ENCODE data around the gene MSTN. TPM values are rescaled to one million over a fixed set of nuclear protein-coding genes. Genes with fewer than 3 reads are reported as not detected.

Gene MSTN
- total RNA-seq, result 0.18 TPM
- long read RNA-seq, result 0 reads

DNA sequence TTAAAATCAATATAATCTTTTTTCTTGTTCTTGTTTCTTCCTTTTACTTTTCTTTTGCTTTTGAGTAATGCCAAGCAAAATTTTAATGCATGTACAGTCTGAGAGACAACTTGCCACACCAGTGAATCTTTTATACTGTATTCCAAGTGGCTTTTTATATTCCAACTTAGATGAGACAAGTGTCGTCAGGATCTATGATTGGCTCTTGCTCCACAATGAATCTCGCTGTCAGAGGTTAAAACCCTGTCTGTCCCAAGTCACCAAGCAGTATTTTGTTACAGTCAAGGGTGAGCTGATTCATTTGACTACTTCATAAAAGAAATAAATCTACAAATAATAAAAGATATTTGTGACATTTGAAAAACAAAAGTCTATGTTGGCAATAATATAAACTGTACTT lies at the start of gene MSTN:
TSS of gene MSTN (minus strand) at position 129 of the 400 bp plus-strand sequence. CDS start 133 bp downstream, outside the sequence.
- no peaks in the 10 kb centered on the region for H3K27me3 ChIP-seq (ENCODE audit: low read depth)
- no peaks in the 10 kb centered on the region for H3K4me1 ChIP-seq
- intact Hi-C loops (cut with DNase I), result no loop called here
- no peaks in the 10 kb centered on the region for H3K36me3 ChIP-seq
- no peaks in the 10 kb centered on the region for H3K9me3 ChIP-seq
- DNase-seq, result no peak
- TF ChIP-seq, protein P1, sequence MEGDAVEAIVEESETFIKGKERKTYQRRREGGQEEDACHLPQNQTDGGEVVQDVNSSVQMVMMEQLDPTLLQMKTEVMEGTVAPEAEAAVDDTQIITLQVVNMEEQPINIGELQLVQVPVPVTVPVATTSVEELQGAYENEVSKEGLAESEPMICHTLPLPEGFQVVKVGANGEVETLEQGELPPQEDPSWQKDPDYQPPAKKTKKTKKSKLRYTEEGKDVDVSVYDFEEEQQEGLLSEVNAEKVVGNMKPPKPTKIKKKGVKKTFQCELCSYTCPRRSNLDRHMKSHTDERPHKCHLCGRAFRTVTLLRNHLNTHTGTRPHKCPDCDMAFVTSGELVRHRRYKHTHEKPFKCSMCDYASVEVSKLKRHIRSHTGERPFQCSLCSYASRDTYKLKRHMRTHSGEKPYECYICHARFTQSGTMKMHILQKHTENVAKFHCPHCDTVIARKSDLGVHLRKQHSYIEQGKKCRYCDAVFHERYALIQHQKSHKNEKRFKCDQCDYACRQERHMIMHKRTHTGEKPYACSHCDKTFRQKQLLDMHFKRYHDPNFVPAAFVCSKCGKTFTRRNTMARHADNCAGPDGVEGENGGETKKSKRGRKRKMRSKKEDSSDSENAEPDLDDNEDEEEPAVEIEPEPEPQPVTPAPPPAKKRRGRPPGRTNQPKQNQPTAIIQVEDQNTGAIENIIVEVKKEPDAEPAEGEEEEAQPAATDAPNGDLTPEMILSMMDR (IDR thresholded peaks at IDR 0.05), result no peak
- no peak within 1 kb of the TSS for H3K4me3 ChIP-seq
- H3K27ac ChIP-seq, result no peak within 1 kb of the TSS
- ATAC-seq, result no peak

DNA sequence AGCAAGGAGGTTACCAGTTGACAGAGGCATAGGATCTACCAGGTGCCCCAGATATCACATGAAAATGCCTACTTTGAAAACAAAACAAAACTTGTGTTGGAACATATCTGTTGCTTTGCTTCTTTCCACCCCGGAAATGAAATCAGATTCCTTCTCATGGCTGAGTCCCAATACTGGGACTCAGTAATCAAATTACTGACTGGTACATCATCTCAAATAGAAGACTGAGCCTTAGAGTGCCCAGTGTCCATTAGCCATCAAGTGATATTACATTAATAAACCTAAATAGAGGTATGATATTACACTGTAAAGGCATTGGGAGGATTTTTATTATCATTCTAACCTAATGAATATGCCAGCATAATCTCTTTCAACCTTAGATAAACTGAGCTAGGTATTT lies 48.6 kb upstream of the MSTN start:
- Histone ChIP-seq H3K4me3 (no peak overlapping the region), H3K9me3 (no peaks in the 10 kb centered on the region), H3K27ac (no peak overlapping the region), H3K4me1 (no peaks in the 10 kb centered on the region), H3K27me3 (ENCODE audit: low read depth) (no peaks in the 10 kb centered on the region), H3K36me3 (no peaks in the 10 kb centered on the region)
- ATAC-seq (no peak), DNase-seq (no peak)
- TF ChIP-seq, protein P1 (IDR thresholded peaks at IDR 0.05), result no peak
- intact Hi-C loops (cut with DNase I), result no loop called here

GRCh38 chr2:190110699-190111098 lies 48.2 kb upstream of the MSTN start:
- no peak for ATAC-seq
- H3K4me3 ChIP-seq, result no peak overlapping the region
- no peaks in the 10 kb centered on the region for H3K4me1 ChIP-seq
- H3K27ac ChIP-seq, result no peak overlapping the region
- no peaks in the 10 kb centered on the region for H3K36me3 ChIP-seq
- intact Hi-C loops (cut with DNase I), result no loop called here
- TF ChIP-seq, protein P1 (IDR thresholded peaks at IDR 0.05), result no peak
- H3K27me3 ChIP-seq (ENCODE audit: low read depth), result no peaks in the 10 kb centered on the region
- no peak for DNase-seq
- H3K9me3 ChIP-seq, result no peaks in the 10 kb centered on the region

DNA sequence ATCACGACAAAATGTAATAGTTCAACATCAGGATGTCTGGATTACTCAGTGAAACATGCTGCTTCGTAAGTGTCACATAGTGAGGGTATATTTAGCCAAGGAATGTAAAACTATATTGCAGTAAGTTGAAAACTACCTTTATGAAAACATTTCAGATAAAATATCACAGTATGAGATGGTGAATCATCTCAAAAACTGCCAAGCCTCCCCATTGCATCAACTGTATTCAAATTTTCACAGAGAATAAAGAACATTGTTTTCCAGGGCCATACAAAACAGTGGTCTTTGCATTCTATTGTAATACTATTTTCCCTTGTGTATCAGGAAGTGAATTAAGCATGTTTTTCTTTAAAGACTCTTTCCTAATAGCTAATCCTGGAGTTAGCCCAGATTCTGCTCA lies 47.6 kb upstream of the MSTN start:
- H3K27ac ChIP-seq, result no peak overlapping the region
- no peaks in the 10 kb centered on the region for H3K9me3 ChIP-seq
- H3K4me1 ChIP-seq, result no peaks in the 10 kb centered on the region
- H3K27me3 ChIP-seq (ENCODE audit: low read depth), result no peaks in the 10 kb centered on the region
- H3K4me3 ChIP-seq, result no peak overlapping the region
- TF ChIP-seq, protein P1 (IDR thresholded peaks at IDR 0.05), result no peak
- H3K36me3 ChIP-seq, result no peaks in the 10 kb centered on the region
- ATAC-seq, result no peak
- no peak for DNase-seq
- intact Hi-C loops (cut with DNase I), result no loop called here

DNA sequence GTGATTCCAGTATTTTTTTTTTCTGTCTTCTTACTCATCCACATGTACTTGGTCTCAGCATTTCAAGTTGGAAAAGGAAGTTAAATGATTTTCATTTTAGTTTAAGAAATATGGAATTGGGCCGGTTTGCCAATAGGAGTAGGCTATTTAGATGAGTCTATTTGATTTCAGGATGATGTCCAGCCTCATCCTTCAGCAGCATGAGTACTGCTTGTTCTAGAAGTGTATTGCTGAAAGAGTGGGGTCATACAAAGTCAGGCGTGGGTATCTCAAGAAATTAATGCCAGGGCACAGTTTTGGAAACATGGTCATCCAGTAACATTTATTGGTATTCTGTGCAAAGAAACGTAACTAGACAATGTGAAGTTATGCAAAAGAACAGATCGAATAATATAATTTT lies 44.9 kb upstream of the MSTN start:
- no peaks in the 10 kb centered on the region for H3K27me3 ChIP-seq (ENCODE audit: low read depth)
- TF ChIP-seq, protein P1 (IDR thresholded peaks at IDR 0.05), result no peak
- intact Hi-C loops (cut with DNase I), result no loop called here
- no peak overlapping the region for H3K27ac ChIP-seq
- H3K4me3 ChIP-seq, result no peak overlapping the region
- DNase-seq (no peak), ATAC-seq (no peak)
- H3K4me1 ChIP-seq, result no peaks in the 10 kb centered on the region
- H3K36me3 ChIP-seq, result no peaks in the 10 kb centered on the region
- H3K9me3 ChIP-seq, result no peaks in the 10 kb centered on the region

DNA sequence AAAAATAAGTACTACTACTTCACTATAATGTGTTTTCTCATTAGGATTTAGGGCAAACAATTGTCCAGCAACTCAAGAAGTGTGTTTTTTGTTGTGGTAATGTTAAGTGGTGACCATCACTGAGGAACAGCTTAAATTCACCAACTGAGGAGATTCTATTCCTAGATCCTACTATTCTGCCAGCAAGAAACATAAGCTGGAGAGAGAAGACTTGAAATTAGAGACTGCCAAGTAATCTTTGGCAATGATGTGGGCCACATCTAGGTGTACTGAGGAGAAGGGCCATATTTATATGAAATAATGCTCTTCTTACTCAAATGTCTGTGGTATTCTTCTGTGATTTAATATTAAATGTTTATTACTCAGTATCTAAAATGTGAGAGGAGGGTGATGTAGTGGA lies 44.3 kb upstream of the MSTN start:
- no peak for ATAC-seq
- H3K4me1 ChIP-seq, result no peaks in the 10 kb centered on the region
- intact Hi-C loops (cut with DNase I), result no loop called here

More for the DNA sequence above, 44.3 kb upstream of the MSTN start:
- H3K4me3 ChIP-seq, result no peak overlapping the region
- no peaks in the 10 kb centered on the region for H3K36me3 ChIP-seq
- H3K27ac ChIP-seq, result no peak overlapping the region
- H3K27me3 ChIP-seq (ENCODE audit: low read depth), result no peaks in the 10 kb centered on the region
- peaks cover 2% of the 10 kb centered on the region for H3K9me3 ChIP-seq
- DNase-seq, result no peak
- TF ChIP-seq, protein P1 (IDR thresholded peaks at IDR 0.05), result no peak

All from lower lobe of right lung (tissue), 2 donors.